GM10266 (cell line): ENCODE data around the gene SLIT3.

Source experiments
- DNase-seq: peaks from one replicate; pipeline ENCODE4 v3.0.0; 2012; ENCODE audit errors: extremely low spot score
- CTCF ChIP-seq: IDR thresholded peaks from 2 replicates; pipeline ENCODE4 v1.5.1; 2012; ENCODE audit warnings: mild to moderate bottlenecking, low read depth; ENCODE audit not compliant: control insufficient read depth, insufficient read depth; ENCODE audit errors: missing control alignments

SLIT3 gene

GRCh38 chr5:169305366-169305765 is 4.4 kb upstream of the SLIT3 start:
- no peak for DNase-seq
- TF ChIP-seq CTCF, result no peak

- no peak for DNase-seq
- no peak for TF ChIP-seq CTCF
Observed at GRCh38 chr5:169304175-169304574, 3.2 kb upstream of the SLIT3 start.

- no peak for DNase-seq
- no peak for TF ChIP-seq CTCF
Observed at GRCh38 chr5:169303119-169303515, 2.2 kb upstream of the SLIT3 start.

GRCh38 chr5:169302491-169303118 is 1.7 kb upstream of the SLIT3 start:
- peak; percentile 86 for TF ChIP-seq CTCF

GRCh38 chr5:169301986-169302385 is 1.0 kb upstream of the SLIT3 start:
- TF ChIP-seq CTCF, result no peak
- no peak for DNase-seq

More at GRCh38 chr5:169302491-169303118, 1.7 kb upstream of the SLIT3 start:
- DNase-seq, result peak; percentile 79

GRCh38 chr5:169301386-169301934 is 521 bp upstream of the SLIT3 start:
- no peak for TF ChIP-seq CTCF
- no peak for DNase-seq

GRCh38 chr5:169299663-169300467 is 1.1 kb downstream of the SLIT3 start:
- no peak for TF ChIP-seq CTCF
- no peak for DNase-seq
